ENCODE results near the gene SPATS1.

SPATS1 gene

GRCh38 chr6:44356487-44356886 is 14.0 kb downstream of the SPATS1 start:
- TF ChIP-seq, protein P1, sequence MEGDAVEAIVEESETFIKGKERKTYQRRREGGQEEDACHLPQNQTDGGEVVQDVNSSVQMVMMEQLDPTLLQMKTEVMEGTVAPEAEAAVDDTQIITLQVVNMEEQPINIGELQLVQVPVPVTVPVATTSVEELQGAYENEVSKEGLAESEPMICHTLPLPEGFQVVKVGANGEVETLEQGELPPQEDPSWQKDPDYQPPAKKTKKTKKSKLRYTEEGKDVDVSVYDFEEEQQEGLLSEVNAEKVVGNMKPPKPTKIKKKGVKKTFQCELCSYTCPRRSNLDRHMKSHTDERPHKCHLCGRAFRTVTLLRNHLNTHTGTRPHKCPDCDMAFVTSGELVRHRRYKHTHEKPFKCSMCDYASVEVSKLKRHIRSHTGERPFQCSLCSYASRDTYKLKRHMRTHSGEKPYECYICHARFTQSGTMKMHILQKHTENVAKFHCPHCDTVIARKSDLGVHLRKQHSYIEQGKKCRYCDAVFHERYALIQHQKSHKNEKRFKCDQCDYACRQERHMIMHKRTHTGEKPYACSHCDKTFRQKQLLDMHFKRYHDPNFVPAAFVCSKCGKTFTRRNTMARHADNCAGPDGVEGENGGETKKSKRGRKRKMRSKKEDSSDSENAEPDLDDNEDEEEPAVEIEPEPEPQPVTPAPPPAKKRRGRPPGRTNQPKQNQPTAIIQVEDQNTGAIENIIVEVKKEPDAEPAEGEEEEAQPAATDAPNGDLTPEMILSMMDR (IDR thresholded peaks at IDR 0.05) = no peak

GRCh38 chr6:44359973-44360372 is 17.5 kb downstream of the SPATS1 start:
- TF ChIP-seq, protein P1 (IDR thresholded peaks at IDR 0.05) = no peak

- TF ChIP-seq, protein P1 (IDR thresholded peaks at IDR 0.05) = no peak
Observed at GRCh38 chr6:44361947-44362346, 19.5 kb downstream of the SPATS1 start.

DNA sequence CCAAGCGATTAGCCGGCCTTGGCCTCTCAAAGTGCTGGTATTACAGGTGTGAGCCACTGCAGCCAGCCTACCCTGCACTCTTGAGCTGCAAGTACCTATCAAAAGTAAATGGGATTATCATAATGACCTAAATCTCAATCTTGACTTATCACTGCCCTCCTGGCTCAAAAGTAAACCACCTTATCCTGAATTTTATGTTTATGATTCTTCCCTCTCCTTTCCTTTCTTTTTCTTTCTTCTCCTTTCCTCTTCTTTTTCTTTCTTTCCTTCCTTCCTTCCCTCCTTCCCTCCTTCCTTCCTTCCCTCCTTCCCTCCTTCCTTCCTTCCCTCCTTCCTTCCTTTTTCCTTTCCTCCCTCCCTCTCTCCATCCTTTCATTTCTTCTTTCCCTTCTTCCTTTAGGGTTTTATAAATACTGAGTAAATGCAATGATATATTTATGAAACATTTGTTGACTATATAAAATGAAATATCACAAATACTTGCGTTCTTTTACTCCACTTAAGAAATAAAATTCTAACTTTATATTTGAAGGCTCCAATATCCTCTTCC is 21.0 kb downstream of the SPATS1 start:
- TF ChIP-seq, protein P1 (IDR thresholded peaks at IDR 0.05) = no peak

GRCh38 chr6:44366781-44367180 is 24.3 kb downstream of the SPATS1 start:
- TF ChIP-seq, protein P1 (IDR thresholded peaks at IDR 0.05) = no peak

GRCh38 chr6:44367681-44368080 is 25.2 kb downstream of the SPATS1 start:
- TF ChIP-seq, protein P1 (IDR thresholded peaks at IDR 0.05) = no peak

GRCh38 chr6:44373051-44373450 is 30.6 kb downstream of the SPATS1 start:
- TF ChIP-seq, protein P1 (IDR thresholded peaks at IDR 0.05) = no peak

DNA sequence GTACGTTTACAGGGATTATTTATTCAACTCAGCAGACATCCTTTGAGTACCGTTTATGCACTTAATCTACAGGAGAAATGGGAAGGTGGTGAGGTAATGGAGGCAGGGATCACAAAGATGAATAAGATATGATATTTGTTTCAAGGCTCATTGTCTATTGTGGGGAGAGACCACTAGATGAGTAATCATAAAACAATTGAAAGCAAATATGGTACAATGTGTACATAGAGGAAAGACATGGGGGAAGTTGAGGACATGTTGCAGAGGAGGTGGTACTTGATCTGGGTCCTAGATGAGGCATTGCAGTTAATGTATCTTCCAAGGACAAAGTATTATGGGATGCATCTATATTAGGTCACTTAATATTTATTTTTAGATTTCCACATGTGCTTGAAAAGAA is 31.3 kb downstream of the SPATS1 start:
- TF ChIP-seq, protein P1 (IDR thresholded peaks at IDR 0.05) = no peak
